ENCODE results near the gene RAD1.
"Not testable (repeated sequence)": the region's sequence is repeated elsewhere in the genome, so short reads cannot be mapped to it uniquely, and the experiment has no call there.

RAD1 gene

GRCh38 chr5:34915139-34915855 lies at the start of gene RAD1, which contains the start of gene BRIX1:
TSS of gene RAD1 (minus strand) at chr5:34915504. CDS start at chr5:34914892, 612 bp downstream.
TSS of gene BRIX1 (plus strand) at chr5:34915711. CDS start at chr5:34915739, 28 bp downstream.
- in situ Hi-C loops (cut with HindIII; ENCODE audit: low pct_ligation_motif_present, low pct_unique_long_range_greater_than_20kb, low sequenced_read_pairs): no loop called here
- peak; percentile 94 for DNase-seq

DNA sequence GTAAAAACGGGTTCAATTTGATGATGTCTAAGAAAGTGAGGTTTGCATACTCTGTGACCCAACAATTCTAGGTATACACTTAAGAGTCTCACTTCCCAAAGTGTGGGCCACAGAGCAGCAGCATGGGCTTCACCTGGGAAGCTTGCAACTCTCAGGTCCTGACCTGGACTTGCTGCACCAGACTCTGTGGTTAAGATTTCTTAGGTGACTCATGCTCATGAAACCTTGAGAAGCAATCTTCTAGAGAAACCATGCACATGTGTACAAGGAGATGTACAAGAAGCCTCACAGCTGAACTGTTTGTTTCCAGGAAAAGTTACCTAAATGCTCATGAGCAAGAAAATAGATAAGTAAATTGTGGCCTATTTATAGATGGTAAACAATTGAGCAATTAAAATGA lies 44.0 kb upstream of the RAD1 start:
- DNase-seq: peak; percentile 48
- in situ Hi-C loops (cut with HindIII; ENCODE audit: low pct_ligation_motif_present, low pct_unique_long_range_greater_than_20kb, low sequenced_read_pairs): no loop called here

- in situ Hi-C loops (cut with HindIII; ENCODE audit: low pct_ligation_motif_present, low pct_unique_long_range_greater_than_20kb, low sequenced_read_pairs): no loop called here
- peak; percentile 33 for DNase-seq
These were observed 42.8 kb upstream of the RAD1 start for GRCh38 chr5:34957857-34958690.

- in situ Hi-C loops (cut with HindIII; ENCODE audit: low pct_ligation_motif_present, low pct_unique_long_range_greater_than_20kb, low sequenced_read_pairs): no loop called here
- DNase-seq: no peak
These were observed 42.0 kb upstream of the RAD1 start for GRCh38 chr5:34957321-34957720.

DNA sequence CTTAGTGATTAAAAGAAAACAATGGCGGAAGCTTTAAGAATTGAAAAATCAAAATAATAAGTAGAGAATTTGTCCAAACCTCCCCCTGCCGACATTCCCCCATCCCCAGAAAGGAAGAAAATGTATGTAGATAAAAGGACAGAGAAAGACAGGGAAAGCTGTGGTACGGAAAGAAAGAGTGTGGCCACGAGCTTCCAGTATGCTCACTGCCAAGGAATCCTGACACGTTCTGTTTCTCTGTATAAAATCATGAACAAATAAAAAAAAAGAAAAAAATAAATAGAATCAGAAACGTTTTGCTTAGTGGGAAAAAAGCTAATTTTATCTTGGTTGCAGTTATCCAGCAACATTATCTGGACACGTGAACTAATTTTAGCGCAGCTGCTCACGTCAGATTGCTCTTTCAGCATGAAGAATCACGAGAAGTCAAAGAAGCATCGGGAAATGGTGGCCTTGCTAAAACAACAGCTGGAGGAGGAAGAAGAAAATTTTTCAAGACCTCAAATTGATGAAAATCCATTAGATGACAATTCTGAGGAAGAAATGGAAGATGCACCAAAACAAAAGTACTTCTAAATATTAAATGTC lies 29.2 kb upstream of the RAD1 start:
- in situ Hi-C loops (cut with HindIII; ENCODE audit: low pct_ligation_motif_present, low pct_unique_long_range_greater_than_20kb, low sequenced_read_pairs): no loop called here
- no peak for DNase-seq

DNA sequence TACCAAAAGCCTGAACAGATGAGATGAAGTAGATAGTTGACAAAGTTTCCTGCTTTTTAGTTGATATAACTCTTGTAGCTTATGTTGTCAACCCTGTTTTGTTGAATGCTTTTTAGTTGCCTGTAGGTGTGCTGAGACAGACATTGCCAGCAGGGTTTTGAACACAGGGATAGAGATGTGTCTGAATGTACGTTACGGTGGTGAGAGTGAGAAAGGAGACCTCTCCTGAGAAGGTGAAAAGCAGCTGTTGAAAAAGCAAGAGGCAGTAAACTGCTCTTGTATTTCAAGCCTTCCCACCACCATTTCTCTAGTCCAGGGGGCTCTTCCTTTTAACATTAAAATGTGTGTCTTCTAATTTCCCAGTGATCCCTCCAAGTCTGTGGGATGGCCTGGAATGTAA lies 28.7 kb upstream of the RAD1 start:
- in situ Hi-C loops (cut with HindIII; ENCODE audit: low pct_ligation_motif_present, low pct_unique_long_range_greater_than_20kb, low sequenced_read_pairs): no loop called here
- DNase-seq: no peak

- in situ Hi-C loops (cut with HindIII; ENCODE audit: low pct_ligation_motif_present, low pct_unique_long_range_greater_than_20kb, low sequenced_read_pairs): no loop called here
- DNase-seq: no peak
These were observed 26.6 kb upstream of the RAD1 start for GRCh38 chr5:34941936-34942335.

- DNase-seq: no peak
- in situ Hi-C loops (cut with HindIII; ENCODE audit: low pct_ligation_motif_present, low pct_unique_long_range_greater_than_20kb, low sequenced_read_pairs): no loop called here
These were observed 17.6 kb upstream of the RAD1 start for GRCh38 chr5:34932947-34933346.

- in situ Hi-C loops (cut with HindIII; ENCODE audit: low pct_ligation_motif_present, low pct_unique_long_range_greater_than_20kb, low sequenced_read_pairs): no loop called here
- no peak for DNase-seq
These were observed 15.6 kb upstream of the RAD1 start for GRCh38 chr5:34930870-34931269.

DNA sequence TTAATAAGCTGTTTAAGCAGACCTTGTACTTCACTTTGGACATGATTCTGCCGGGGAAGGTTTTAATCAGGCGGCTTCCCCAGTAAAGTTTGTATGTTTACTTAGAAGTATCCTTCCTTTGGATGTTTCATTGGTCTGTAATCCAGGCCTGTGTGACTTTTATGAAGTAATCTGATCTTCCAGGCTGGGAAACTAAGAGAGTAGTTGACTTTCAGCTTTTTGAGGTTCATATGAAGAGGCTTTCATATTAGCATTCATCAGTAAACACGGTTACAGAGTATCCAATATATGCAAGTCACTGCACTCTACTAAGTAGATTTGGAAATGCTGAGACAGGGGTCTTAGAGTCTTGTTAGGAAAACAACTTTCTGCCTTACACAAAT lies 15.1 kb upstream of the RAD1 start:
- DNase-seq: peak; percentile 10
- in situ Hi-C loops (cut with HindIII; ENCODE audit: low pct_ligation_motif_present, low pct_unique_long_range_greater_than_20kb, low sequenced_read_pairs): no loop called here

- in situ Hi-C loops (cut with HindIII; ENCODE audit: low pct_ligation_motif_present, low pct_unique_long_range_greater_than_20kb, low sequenced_read_pairs): no loop called here
- DNase-seq: peak; percentile 82
These were observed 14.6 kb upstream of the RAD1 start for GRCh38 chr5:34929720-34930461.

- DNase-seq: peak; percentile 94
- in situ Hi-C loops (cut with HindIII; ENCODE audit: low pct_ligation_motif_present, low pct_unique_long_range_greater_than_20kb, low sequenced_read_pairs): no loop called here
These were observed 13.9 kb upstream of the RAD1 start, which contains the start of gene DNAJC21 for GRCh38 chr5:34929134-34929719. TSS of gene DNAJC21 (plus strand) at chr5:34929559. CDS start at chr5:34929820, 261 bp downstream.

DNA sequence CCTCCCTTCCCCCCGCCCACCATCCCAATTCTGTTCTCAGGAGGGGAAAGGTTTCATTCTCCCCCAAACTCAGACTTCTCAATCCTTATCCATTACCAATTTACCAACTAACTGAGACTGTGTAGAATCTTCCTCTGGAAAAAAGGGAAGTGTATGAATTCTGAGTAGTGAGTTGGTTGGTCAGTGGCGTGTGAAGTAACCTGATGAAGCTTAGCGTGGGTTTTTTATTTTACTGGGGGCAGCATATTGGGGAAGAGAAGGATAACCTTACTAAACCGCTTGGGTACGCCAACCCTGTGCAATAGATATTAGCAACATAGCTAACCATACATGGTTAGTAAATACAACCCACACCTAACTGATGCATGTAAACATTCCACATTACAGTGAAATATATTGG lies 13.0 kb upstream of the RAD1 start:
- in situ Hi-C loops (cut with HindIII; ENCODE audit: low pct_ligation_motif_present, low pct_unique_long_range_greater_than_20kb, low sequenced_read_pairs): no loop called here
- no peak for DNase-seq

DNA sequence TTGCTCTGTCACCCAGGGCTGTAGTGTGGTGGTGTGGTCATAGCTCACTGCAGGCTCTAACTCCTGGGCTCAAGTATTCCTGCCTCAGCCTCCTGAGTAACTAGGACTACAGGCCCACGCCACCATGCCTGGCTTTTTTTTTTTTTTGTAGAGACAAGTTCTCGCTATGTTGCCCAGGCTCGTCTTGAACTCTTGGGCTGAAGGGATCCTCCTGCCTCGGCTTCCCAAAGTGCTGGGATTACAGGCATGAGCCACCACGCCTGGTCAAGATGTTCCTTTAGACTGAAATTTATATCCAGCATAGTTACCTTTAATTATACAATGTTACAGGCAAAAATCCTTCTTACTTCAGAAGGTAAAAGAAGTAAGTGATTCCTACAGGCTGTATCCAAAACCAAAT lies 12.5 kb upstream of the RAD1 start:
- no peak for DNase-seq
- in situ Hi-C loops (cut with HindIII; ENCODE audit: low pct_ligation_motif_present, low pct_unique_long_range_greater_than_20kb, low sequenced_read_pairs): no loop called here

DNA sequence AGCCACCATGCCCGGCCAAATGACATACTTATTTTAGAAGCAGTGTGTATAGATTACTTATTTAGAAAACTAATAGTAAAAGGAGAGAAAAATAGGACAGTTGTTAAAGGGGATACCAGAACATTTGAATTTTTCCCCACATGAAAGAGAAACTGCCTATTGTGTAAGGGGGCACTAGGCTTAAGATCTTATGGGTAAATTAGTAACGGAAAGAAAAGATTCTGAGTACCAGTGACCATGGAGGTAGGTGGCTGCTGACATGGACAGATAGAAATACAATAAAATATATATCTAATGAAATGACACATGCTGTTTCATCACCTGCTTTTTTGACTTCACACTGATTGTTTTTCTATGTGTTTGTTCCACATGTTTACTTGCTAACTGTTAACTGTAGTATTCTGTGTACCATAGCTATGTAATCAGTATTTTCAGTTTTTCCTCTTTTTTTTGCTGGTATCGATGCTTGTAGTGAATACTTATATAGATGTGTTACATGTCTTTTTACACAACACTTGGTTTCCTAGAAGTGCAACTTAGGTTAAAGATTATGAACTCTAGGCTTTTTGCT lies 11.1 kb upstream of the RAD1 start:
- in situ Hi-C loops (cut with HindIII; ENCODE audit: low pct_ligation_motif_present, low pct_unique_long_range_greater_than_20kb, low sequenced_read_pairs): no loop called here
- no peak for DNase-seq

DNA sequence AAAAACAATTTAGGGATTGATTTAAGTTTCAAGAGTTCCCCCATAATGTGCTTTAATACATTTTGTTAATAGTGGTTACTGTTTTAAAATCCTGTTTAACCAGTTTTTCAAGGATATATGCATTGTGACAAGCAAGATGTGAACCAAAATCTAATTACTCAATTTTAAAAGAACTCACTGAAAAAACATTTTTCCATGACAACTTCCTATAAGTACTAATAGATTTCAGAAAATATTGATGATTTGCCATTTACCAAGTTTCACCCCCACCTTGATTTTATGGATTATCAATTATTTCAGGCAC lies 9.1 kb upstream of the RAD1 start:
- in situ Hi-C loops (cut with HindIII; ENCODE audit: low pct_ligation_motif_present, low pct_unique_long_range_greater_than_20kb, low sequenced_read_pairs): no loop called here
- DNase-seq: no peak

DNA sequence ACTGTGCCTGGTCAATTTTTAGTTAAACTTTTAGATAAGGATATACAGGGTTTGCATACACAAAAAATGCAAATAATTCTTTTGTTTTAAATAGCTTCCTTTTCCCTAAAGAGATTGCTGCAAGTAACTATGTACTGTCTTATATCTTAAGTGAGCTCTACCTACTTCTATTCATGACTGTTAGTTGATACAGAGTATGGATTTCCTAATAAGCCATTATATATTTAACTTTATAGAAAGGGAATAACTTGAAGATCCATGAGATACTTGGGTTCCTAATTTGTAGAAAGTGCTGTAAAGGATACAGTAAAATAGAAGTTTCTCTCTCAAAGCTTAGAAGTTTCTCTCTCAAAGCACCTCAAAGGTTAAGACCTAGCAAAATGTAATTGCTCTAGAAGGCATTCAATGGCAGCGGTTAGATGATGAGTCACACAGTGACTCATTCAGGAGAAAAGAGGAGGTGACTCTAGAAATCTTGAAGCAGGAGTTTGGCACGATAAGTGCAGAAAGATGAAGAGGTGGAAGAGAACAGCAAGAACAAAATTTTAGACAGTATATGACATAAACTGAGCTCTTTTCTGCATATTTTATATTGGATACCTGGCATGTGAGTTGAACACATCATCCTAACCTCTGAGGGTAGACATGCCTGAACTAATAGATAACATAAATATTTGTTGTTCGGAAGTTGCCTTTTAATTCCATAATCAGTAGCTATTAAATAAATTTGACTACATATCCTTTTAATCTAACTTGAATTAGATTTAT lies 8.6 kb upstream of the RAD1 start:
- in situ Hi-C loops (cut with HindIII; ENCODE audit: low pct_ligation_motif_present, low pct_unique_long_range_greater_than_20kb, low sequenced_read_pairs): no loop called here
- peak; percentile 86 for DNase-seq

- DNase-seq; in situ Hi-C loops (cut with HindIII; ENCODE audit: low pct_ligation_motif_present, low pct_unique_long_range_greater_than_20kb, low sequenced_read_pairs): not testable (repeated sequence)
These were observed 8.0 kb upstream of the RAD1 start for GRCh38 chr5:34923256-34923655.
